K562 (cell line): ENCODE measurements around the gene PGF. TPM values are rescaled to one million over a fixed set of nuclear protein-coding genes. Genes with fewer than 3 reads are reported as not detected.

Experiments
- BHLHE40 ChIP-seq: IDR thresholded peaks from 2 replicates; pipeline ENCODE4 v1.6.1; 2011; ENCODE audit warnings: low read length, improper control_type of control experiment
- CBFB ChIP-seq: sonication (generic); formaldehyde crosslinking; IDR thresholded peaks from 2 replicates; pipeline ENCODE4 v1.4.0; 2020; ENCODE audit warnings: mild to moderate bottlenecking, missing genetic modification reagents
- CXXC5 ChIP-seq: fragments of 250-450 bp; sonication (Bioruptor Pico); IDR thresholded peaks from 2 replicates; pipeline ENCODE4 v1.8.0; 2022; ENCODE audit warnings: inconsistent platforms, mild to moderate bottlenecking, moderate library complexity
- GABPA ChIP-seq: fragments of 200-800 bp; sonication (Bioruptor generic); conservative IDR thresholded peaks from 2 replicates; pipeline ENCODE4 v1.6.1; 2016; ENCODE audit warnings: low read depth, missing genetic modification characterization, missing compliant biosample characterization
- HIVEP1 ChIP-seq: fragments of 250-450 bp; sonication (Bioruptor Pico); IDR thresholded peaks from 2 replicates; pipeline ENCODE4 v1.4.0; 2020; ENCODE audit warnings: mild to moderate bottlenecking
- KLF16 ChIP-seq: IDR thresholded peaks from 2 replicates; pipeline ENCODE4 v1.6.1; 2016; ENCODE audit warnings: antibody characterized with exemption
- LEF1 ChIP-seq: fragments of 450-650 bp; IDR thresholded peaks from 2 replicates; pipeline ENCODE4 v1.6.1; 2016; ENCODE audit warnings: mild to moderate bottlenecking
- MEF2D ChIP-seq: conservative IDR thresholded peaks from 2 replicates; pipeline ENCODE4 v1.6.1; 2016; ENCODE audit warnings: low read depth, missing genetic modification characterization, missing compliant biosample characterization
- NCOA2 ChIP-seq, 2 experiments: fragments of 450-650 bp; IDR thresholded peaks; 2 replicates each; pipeline ENCODE4 v1.6.1; 2018; ENCODE audit warnings: mild to moderate bottlenecking in 2 of 2, moderate library complexity in 1 of 2; ENCODE audit not compliant: partially characterized antibody in 2 of 2
- NFIC ChIP-seq: fragments of 450-650 bp; IDR thresholded peaks from 2 replicates; pipeline ENCODE4 v1.6.1; 2017; ENCODE audit warnings: mild to moderate bottlenecking, inconsistent platforms
- NKRF ChIP-seq: fragments of 450-650 bp; IDR thresholded peaks from 2 replicates; pipeline ENCODE4 v1.6.1; 2016; ENCODE audit warnings: borderline replicate concordance
- NR4A1 ChIP-seq, 2 experiments: fragments of 250-450 bp in 1 of 2; fragments of 450-650 bp in 1 of 2; sonication (Bioruptor Pico) in 1 of 2; IDR thresholded peaks; 2 replicates each; pipeline versions ENCODE4 v1.4.0 to v1.6.1; 2016 to 2020; ENCODE audit warnings: mild to moderate bottlenecking in 2 of 2, missing compliant biosample characterization in 1 of 2, missing genetic modification characterization in 1 of 2, moderate library complexity in 1 of 2
- SREBF1 ChIP-seq: fragments of 150-350 bp; IDR thresholded peaks from 2 replicates; pipeline ENCODE4 v1.6.1; 2014; ENCODE audit warnings: antibody characterized with exemption, low read depth, low read length, borderline replicate concordance
- STAT5A ChIP-seq: IDR thresholded peaks from 2 replicates; pipeline ENCODE4 v1.6.1; 2012; ENCODE audit warnings: low read length, inconsistent platforms, borderline replicate concordance
- TEAD4 ChIP-seq, 2 experiments: sonication (generic) in 1 of 2; formaldehyde crosslinking in 1 of 2; IDR thresholded peaks; 2 replicates each; pipeline versions ENCODE4 v1.6.1 to v1.8.0; 2012 to 2022; ENCODE audit warnings: borderline replicate concordance in 1 of 2, inconsistent platforms in 1 of 2, low read length in 1 of 2, mild to moderate bottlenecking in 1 of 2, missing genetic modification reagents in 1 of 2
- TRIM28 ChIP-seq: fragments of 450-650 bp; IDR thresholded peaks from 2 replicates; pipeline ENCODE4 v1.6.1; 2017
- VEZF1 ChIP-seq: fragments of 200-800 bp; sonication (Bioruptor generic); IDR thresholded peaks from 2 replicates; pipeline ENCODE4 v1.6.1; 2017; ENCODE audit warnings: missing genetic modification characterization, missing compliant biosample characterization
- ZNF707 ChIP-seq: fragments of 250-450 bp; sonication (Bioruptor Pico); conservative IDR thresholded peaks from 2 replicates; pipeline ENCODE4 v1.8.0; 2022; ENCODE audit warnings: inconsistent platforms, mild to moderate bottlenecking, moderate library complexity
- polyA plus RNA-seq, 8 experiments: library from polyadenylated mRNA; depleted of rRNA in 4 of 8; stranded (reverse) in 5 of 8; unstranded in 3 of 8; fragments of >200 nt; fragmentation: Nextera tagmentation in 2 of 8; fragmentation: Illumina TruSeq in 1 of 8; extraction: Ambion mirVana in 2 of 8; extraction: Trizol in 1 of 8; gene quantifications; 2 replicates each; pipeline versions ENCODE4 v1.2.1 to v1.2.3, GENCODE V29; 2011 to 2014; ENCODE audit warnings: inconsistent platforms in 1 of 8, missing spikeins in 1 of 8
- total RNA-seq, 7 experiments: library from RNA; depleted of rRNA in 6 of 7; stranded (reverse); fragments of >200 nt in 6 of 7; fragmentation: Illumina TruSeq in 2 of 7; extraction: Trizol in 2 of 7; gene quantifications; 2 replicates each; pipeline versions ENCODE4 v1.2.1 to v1.2.3, GENCODE V29; 2011 to 2021; ENCODE audit warnings: low replicate concordance in 1 of 7
- TF ChIP-seq, protein P1 (sequence below): fragments of 250-450 bp; sonication (Bioruptor Pico); IDR thresholded peaks from 2 replicates; pipeline ENCODE4 v1.5.0; 2021
- TF ChIP-seq, protein P2 (sequence below): IDR thresholded peaks from 2 replicates; pipeline ENCODE4 v1.6.1; 2016; ENCODE audit warnings: missing genetic modification characterization, missing compliant biosample characterization
- TF ChIP-seq, protein P3 (sequence below): sonication (generic); formaldehyde crosslinking; IDR thresholded peaks from 2 replicates; pipeline ENCODE4 v1.8.1; 2023; ENCODE audit warnings: mild to moderate bottlenecking, missing genetic modification reagents

Gene PGF
- total and polyA plus RNA-seq, 9 of the 15 experiments (the other 6 are each of a cell fraction or from before 2014, with no cell fraction given), result 0.04 to 0.44 (median 0.18) TPM

- TF ChIP-seq NKRF (no peak), LEF1 (0 out of 2 replicates have a peak, but pooled peaks have one; percentile 40), HIVEP1 (CRISPR knock-in tag) (no peak), CBFB (CRISPR knock-in tag) (no peak), GABPA (tag) (no peak), TEAD4 (IDR thresholded peaks at IDR 0.05; ENCODE audit: low read length) (peak; percentile 93), TEAD4 (CRISPR knock-in tag; IDR thresholded peaks at IDR 0.05; ENCODE audit: borderline replicate concordance) (no peak), BHLHE40 (no peak), CXXC5 (CRISPR knock-in tag) (0 out of 2 replicates have a peak, but pooled peaks have one; percentile 22), STAT5A (peak; percentile 64; the same call in 1 of the 2 replicates), SREBF1 (no peak), NR4A1 (CRISPR knock-in tag; IDR thresholded peaks at IDR 0.05) (no peak), NR4A1 (tag; IDR thresholded peaks at IDR 0.05) (no peak), NFIC (peak; percentile 71), ZNF707 (CRISPR knock-in tag) (no peak), VEZF1 (0 out of 2 replicates have a peak, but pooled peaks have one; percentile 10), MEF2D (tag) (no peak), NCOA2 (IDR thresholded peaks at IDR 0.05; ENCODE audit: partially characterized antibody in 2 of 2) (no peak), TRIM28 (no peak), KLF16 (peak; percentile 65; the same call in 1 of the 2 replicates)
- TF ChIP-seq, protein P1, sequence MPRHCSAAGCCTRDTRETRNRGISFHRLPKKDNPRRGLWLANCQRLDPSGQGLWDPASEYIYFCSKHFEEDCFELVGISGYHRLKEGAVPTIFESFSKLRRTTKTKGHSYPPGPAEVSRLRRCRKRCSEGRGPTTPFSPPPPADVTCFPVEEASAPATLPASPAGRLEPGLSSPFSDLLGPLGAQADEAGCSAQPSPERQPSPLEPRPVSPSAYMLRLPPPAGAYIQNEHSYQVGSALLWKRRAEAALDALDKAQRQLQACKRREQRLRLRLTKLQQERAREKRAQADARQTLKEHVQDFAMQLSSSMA (CRISPR knock-in tag), result no peak
- TF ChIP-seq, protein P2, sequence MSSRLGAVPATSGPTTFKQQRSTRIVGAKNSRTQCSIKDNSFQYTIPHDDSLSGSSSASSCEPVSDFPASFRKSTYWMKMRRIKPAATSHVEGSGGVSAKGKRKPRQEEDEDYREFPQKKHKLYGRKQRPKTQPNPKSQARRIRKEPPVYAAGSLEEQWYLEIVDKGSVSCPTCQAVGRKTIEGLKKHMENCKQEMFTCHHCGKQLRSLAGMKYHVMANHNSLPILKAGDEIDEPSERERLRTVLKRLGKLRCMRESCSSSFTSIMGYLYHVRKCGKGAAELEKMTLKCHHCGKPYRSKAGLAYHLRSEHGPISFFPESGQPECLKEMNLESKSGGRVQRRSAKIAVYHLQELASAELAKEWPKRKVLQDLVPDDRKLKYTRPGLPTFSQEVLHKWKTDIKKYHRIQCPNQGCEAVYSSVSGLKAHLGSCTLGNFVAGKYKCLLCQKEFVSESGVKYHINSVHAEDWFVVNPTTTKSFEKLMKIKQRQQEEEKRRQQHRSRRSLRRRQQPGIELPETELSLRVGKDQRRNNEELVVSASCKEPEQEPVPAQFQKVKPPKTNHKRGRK, result no peak
- TF ChIP-seq, protein P3, sequence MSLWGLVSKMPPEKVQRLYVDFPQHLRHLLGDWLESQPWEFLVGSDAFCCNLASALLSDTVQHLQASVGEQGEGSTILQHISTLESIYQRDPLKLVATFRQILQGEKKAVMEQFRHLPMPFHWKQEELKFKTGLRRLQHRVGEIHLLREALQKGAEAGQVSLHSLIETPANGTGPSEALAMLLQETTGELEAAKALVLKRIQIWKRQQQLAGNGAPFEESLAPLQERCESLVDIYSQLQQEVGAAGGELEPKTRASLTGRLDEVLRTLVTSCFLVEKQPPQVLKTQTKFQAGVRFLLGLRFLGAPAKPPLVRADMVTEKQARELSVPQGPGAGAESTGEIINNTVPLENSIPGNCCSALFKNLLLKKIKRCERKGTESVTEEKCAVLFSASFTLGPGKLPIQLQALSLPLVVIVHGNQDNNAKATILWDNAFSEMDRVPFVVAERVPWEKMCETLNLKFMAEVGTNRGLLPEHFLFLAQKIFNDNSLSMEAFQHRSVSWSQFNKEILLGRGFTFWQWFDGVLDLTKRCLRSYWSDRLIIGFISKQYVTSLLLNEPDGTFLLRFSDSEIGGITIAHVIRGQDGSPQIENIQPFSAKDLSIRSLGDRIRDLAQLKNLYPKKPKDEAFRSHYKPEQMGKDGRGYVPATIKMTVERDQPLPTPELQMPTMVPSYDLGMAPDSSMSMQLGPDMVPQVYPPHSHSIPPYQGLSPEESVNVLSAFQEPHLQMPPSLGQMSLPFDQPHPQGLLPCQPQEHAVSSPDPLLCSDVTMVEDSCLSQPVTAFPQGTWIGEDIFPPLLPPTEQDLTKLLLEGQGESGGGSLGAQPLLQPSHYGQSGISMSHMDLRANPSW (CRISPR knock-in tag), result no peak
These were observed 28.2 kb downstream of the PGF start (continued) for GRCh38 chr14:74927225-74927624.
